Activated T-cell treated with anti-CD3 and anti-CD28 coated beads, Interleukin-2, amount 50 U/mL, for 24 hours (primary cell): Measurements from ENCODE around the gene PITPNM3.

Experiments used
- DNase-seq: peaks from one replicate; pipeline ENCODE4 v3.0.0-alpha.2; 2020
- H3K27ac Mint-ChIP-seq: 2 replicates; pipeline ENCODE4 v1.8.0; 2020; ENCODE audit warnings: mild to moderate bottlenecking, mixed read lengths
- H3K27me3 Mint-ChIP-seq: 2 replicates; pipeline ENCODE4 v1.8.0; 2020; ENCODE audit warnings: mixed read lengths
- H3K36me3 Mint-ChIP-seq: 2 replicates; pipeline ENCODE4 v1.8.0; 2020; ENCODE audit warnings: low read depth, mixed read lengths
- H3K4me1 Mint-ChIP-seq: 2 replicates; pipeline ENCODE4 v1.8.0; 2020; ENCODE audit warnings: low read depth, mixed read lengths
- H3K4me3 Mint-ChIP-seq: 2 replicates; pipeline ENCODE4 v1.8.0; 2020; ENCODE audit warnings: mild to moderate bottlenecking, moderate library complexity, mixed read lengths
- H3K9me3 Mint-ChIP-seq: 2 replicates; pipeline ENCODE4 v1.8.0; 2020; ENCODE audit warnings: mixed read lengths

Gene PITPNM3

DNA sequence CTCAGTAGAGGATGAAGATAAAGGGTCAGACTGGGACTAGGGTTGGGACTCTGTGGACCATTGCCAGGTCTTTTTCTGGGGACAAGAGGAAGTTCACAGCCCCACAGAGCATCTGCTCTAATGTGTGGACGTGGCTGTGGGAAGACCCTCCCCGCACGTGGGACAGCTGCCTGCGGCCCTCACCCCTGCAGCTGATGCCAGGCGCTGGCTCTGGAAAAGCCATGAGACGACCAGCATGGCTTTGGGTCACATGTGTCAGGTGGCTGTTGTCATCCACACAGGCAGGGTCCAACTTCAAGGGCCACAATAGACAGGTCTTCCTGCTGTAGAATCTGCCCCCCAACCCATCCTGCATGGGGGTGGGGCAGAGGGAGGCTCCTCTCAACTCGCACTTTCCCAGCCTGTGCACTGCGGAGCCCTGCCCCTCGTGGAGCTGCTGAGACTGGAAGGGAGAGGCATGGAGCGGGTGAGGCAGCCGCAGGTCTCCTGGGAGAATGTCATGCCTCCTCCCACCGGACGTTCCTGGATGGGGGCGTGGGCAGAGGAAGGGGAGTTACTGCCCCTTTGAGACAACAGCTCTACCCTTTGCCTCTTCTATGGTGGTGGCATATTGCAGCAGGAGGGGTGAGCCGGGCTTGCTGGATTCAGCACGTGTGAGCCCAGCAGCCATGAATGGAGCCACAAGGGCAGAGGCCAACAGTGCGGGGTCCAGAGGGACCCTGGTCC is 58.7 kb downstream of the PITPNM3 start:
- Mint-ChIP-seq H3K27ac (no peak overlapping the region), H3K9me3 (no peaks in the 10 kb centered on the region), H3K27me3 (peaks cover 4% of the 10 kb centered on the region), H3K36me3 (no peaks in the 10 kb centered on the region), H3K4me3 (no peak overlapping the region), H3K4me1 (peaks cover 16% of the 10 kb centered on the region)
- DNase-seq, result peak; percentile 19

DNA sequence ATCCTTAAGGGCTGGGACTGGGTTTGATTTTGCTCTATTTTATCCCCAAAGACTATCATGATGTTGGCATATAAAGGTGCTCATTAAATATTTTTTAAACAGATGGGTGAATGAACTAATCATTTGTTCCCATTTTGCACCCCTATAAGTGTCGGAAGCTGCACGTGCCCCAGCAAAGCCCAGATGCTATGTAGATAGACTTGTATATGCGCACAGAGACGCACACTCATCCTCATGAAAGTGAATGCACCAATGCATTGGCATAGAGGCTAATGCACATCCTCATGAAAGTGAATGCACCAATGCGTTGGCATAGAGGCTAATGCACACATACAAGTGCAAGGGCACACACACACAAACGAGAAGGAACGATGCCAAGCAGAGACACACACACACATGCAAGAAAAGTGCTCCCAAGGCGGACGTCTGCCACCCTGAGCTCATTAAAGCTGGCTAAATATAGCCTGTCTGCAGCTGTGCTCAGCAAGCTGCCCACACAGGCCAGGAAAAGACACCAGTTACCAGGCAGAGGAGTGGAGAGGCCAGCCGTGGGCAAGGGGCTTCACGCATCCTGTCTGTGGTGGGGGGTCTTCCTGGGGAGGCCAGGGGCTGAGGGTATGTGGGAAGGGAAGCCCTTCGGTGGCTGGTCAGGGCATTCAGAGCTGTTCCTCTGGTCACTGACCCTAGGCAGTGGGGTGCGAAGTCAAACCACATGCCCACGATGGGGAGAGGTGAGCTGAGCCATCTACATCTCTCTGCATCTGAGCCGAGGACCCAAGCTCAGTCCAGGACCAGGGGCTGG is 59.5 kb downstream of the PITPNM3 start:
- Mint-ChIP-seq H3K4me3 (no peak overlapping the region), H3K27me3 (peaks cover 4% of the 10 kb centered on the region), H3K27ac (no peak overlapping the region), H3K4me1 (peaks cover 16% of the 10 kb centered on the region), H3K9me3 (no peaks in the 10 kb centered on the region), H3K36me3 (no peaks in the 10 kb centered on the region)
- DNase-seq, result peak; percentile 27

DNA sequence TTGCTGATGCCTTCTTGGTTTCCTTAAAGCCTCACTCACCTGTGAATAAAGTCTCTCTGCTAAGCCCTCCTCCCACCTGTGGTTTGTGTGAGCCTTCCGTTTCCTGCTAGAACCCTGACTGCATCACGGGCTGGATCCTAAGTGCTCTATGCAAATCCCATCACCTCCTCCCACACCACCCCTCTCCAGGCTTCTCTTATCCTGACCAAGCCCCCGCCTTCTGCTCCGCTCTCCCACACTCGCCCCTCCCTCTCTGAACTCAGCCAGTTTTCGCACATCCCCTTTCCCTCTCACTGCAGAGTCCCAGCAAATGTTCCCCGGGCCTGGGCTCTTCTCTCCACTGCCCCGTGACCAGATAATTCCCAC is 60.3 kb downstream of the PITPNM3 start:
- peaks cover 4% of the 10 kb centered on the region for H3K27me3 Mint-ChIP-seq
- H3K4me3 Mint-ChIP-seq, result no peak overlapping the region
- peaks cover 16% of the 10 kb centered on the region for H3K4me1 Mint-ChIP-seq
- H3K9me3 Mint-ChIP-seq, result no peaks in the 10 kb centered on the region
- no peaks in the 10 kb centered on the region for H3K36me3 Mint-ChIP-seq
- H3K27ac Mint-ChIP-seq, result no peak overlapping the region
- DNase-seq, result no peak

DNA sequence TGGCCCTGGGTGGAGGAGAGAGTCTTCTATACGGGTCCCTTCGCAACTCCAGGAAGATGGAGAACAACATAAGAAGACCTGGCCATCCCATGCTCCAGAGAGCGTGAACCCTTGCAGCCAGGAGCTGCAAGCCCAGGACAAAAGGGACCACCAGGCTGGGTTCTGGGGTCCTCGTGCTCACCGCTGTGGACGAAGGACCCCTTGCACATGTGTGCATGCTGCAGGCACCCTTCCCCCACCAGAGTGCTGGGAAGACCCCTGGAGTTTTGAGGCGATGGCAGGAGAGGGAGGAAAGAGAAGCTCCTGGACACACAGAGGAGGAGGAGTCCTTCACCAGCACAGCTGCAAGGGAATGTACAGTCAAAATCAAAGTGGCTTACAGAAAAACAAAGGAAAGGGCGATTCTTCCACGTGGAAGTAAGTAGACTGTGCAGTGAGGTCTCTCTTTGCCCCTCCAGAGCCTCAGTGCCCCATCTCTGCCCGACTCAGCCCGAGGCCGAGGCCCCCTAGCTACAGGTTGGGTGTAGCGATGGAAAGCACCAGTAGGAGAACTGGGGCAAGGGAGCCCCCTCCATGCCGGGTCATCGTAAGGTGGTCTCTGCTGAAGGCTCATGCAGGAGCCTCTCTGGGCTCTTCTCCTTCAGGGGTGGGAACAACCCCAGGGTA is 60.8 kb downstream of the PITPNM3 start:
- no peak overlapping the region for H3K4me3 Mint-ChIP-seq
- no peaks in the 10 kb centered on the region for H3K9me3 Mint-ChIP-seq
- H3K4me1 Mint-ChIP-seq, result peaks cover 16% of the 10 kb centered on the region
- DNase-seq, result peak; percentile 35
- H3K27me3 Mint-ChIP-seq, result peaks cover 4% of the 10 kb centered on the region
- H3K36me3 Mint-ChIP-seq, result no peaks in the 10 kb centered on the region
- H3K27ac Mint-ChIP-seq, result no peak overlapping the region

DNA sequence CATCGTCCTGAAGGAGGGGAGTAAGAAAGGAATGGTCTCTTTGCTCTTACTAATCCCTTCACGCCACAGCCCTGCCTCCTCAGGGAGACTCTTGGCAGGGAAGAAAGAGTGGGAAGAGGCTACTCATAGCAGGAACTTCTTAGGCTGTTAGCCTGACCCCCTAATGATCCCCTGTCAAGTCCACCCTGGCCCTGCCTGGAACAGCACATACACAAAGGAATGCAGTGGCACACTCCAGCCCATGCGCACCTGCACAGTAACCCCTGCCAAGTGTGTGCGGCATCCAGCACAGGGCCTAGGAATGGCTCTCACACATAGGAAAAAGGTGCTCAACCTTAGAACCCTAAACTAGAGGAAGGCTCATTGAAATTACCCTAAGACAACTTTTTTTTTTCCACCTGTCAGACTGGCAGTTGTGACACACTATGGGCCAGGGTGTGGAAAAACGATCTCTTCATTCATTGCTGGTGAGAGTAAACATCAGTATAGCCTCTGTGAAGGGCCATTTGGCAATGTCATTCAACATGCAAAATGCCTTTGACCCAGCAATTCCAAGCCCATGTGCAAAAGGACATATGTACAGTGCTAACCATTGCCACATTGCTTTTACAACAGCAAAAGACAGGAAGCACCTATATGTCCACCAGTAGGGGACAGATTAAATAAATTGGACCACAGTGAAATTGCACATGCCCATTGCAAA is 62.0 kb downstream of the PITPNM3 start:
- DNase-seq, result no peak
- no peaks in the 10 kb centered on the region for H3K36me3 Mint-ChIP-seq
- H3K9me3 Mint-ChIP-seq, result no peaks in the 10 kb centered on the region
- no peak overlapping the region for H3K4me3 Mint-ChIP-seq
- H3K27me3 Mint-ChIP-seq, result peaks cover 7% of the 10 kb centered on the region
- H3K27ac Mint-ChIP-seq, result no peak overlapping the region
- H3K4me1 Mint-ChIP-seq, result peaks cover 16% of the 10 kb centered on the region

DNA sequence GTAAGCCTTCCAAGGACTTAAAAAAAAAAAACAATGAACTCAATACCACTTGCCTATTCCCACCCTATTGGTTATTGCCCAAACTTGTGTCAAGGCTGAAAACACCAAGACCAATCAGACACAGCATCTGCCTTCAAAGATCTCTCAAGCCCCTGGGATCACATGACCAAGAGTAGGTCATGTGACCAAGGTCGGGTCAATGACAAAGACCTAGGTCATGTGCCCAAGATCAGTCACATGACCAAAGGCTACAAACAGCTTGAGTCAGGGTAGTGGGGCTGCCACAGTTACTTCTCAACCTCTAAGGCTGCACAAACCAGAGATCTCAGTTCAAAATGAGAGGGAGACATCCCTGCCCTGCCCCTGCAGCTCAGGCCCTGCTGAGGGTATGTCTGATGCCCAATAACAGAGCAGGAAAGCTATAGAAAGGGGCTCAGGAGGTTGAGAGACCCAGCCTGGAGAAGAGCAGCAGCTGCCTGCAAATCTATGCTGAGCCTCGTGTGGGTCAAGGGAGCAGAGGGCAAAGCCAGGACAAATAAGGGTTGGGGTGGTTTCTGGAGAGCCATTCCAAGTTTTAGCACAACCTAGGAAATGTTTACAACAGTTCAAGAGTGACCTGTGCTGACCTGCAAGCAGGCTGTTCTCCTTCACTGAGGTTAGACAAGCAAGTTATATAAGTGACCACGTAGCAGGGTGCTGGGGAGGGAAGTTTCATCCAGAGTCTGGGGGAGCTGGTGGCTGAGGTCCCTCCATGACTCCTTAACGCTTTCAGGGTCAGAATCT is 63.3 kb downstream of the PITPNM3 start:
- no peak for DNase-seq
- Mint-ChIP-seq H3K27me3 (peaks cover 7% of the 10 kb centered on the region), H3K36me3 (no peaks in the 10 kb centered on the region)

DNA sequence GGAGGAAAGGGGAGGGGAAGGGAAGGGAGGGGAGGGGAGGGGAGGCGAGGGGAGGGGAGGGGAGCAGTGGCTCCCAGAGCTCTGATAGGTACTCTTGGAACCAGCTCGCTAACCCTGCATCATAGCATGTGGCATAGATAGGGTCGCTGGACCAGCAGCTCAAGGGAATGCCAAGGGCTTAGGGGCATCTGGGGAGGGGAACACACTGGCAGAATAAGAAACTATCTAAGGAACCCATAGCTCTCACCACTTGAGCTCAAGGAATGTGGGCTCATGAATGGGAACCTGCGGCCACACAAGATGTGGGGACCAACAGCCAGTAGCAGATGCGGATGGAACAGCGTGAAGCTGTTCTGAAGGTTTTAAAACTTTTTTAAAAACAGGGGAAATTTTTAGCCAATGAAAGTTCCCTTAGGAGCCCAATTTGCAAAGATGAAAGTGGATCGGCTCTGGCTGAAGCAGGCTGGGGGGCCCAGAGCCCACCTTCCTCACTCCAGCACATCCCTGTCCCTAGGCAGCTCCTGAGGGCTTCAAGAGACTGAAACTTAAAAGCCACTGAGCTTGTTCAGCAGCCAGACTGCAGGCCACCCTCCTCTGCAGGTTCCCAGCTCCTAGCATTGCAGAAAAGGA is 65.2 kb downstream of the PITPNM3 start:
- no peak for DNase-seq
- Mint-ChIP-seq H3K36me3 (no peaks in the 10 kb centered on the region), H3K9me3 (no peaks in the 10 kb centered on the region), H3K27me3 (peaks cover 8% of the 10 kb centered on the region), H3K4me3 (no peak overlapping the region), H3K27ac (no peak overlapping the region), H3K4me1 (peaks cover 10% of the 10 kb centered on the region)

More for the DNA sequence above, 63.3 kb downstream of the PITPNM3 start:
- no peak overlapping the region for H3K27ac Mint-ChIP-seq
- no peaks in the 10 kb centered on the region for H3K9me3 Mint-ChIP-seq
- peaks cover 16% of the 10 kb centered on the region for H3K4me1 Mint-ChIP-seq
- H3K4me3 Mint-ChIP-seq, result no peak overlapping the region

DNA sequence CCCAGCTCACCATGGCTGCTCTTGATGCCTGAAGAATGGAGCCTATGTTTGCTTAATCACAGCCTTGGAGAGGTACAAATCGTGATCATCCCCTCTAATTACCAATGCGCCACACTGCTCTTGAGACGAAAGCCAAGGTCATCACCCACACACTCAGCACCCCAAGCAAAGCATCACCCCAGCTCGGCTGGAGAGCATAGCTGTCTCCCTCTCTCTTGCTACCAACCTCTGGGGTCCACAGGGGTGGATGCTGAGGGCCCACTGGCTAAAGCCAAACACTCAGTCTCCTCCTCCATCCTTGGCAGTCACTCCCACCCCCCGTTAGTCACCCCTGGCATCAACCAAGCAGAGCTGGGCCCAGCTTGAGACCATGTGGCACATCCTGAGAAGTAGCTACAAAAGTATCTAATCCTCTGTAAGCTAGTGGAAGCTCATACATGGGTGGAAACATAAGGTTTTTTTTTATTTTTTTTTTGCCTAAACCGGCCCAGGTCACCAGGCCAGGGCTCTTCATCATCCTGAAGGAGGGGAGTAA is 67.3 kb downstream of the PITPNM3 start:
- Mint-ChIP-seq H3K9me3 (no peaks in the 10 kb centered on the region), H3K36me3 (no peaks in the 10 kb centered on the region), H3K4me3 (no peak overlapping the region), H3K27ac (no peak overlapping the region), H3K4me1 (no peaks in the 10 kb centered on the region), H3K27me3 (peaks cover 13% of the 10 kb centered on the region)
- no peak for DNase-seq

DNA sequence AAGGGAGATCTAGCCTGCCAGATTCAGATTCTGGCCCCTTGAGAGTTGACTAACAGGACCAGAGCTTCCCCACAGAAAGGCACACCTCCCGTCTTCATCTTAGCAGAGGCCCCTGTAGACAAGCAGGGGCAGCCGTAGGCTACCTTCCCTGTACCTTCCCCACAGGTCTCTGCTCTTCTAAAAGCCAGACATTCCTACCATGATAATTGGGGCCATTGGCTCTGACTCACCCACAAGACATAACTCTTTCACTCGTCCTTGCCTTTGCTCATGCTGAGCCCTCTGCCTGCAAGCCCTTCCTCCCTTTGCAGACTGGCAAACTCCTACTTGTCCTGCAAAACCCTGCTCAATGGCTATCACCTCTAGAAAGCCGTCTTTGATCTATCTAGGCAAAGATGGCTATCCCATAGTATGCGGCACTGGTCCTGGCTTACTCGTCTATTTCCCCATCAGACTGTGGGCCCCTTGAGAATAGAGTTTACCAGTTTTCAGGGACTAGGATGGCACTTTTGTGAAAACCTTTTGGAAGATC is 68.3 kb downstream of the PITPNM3 start:
- Mint-ChIP-seq H3K9me3 (no peaks in the 10 kb centered on the region), H3K4me3 (no peak overlapping the region), H3K27me3 (peaks cover 13% of the 10 kb centered on the region), H3K4me1 (no peaks in the 10 kb centered on the region), H3K27ac (no peak overlapping the region), H3K36me3 (no peaks in the 10 kb centered on the region)
- DNase-seq, result no peak

DNA sequence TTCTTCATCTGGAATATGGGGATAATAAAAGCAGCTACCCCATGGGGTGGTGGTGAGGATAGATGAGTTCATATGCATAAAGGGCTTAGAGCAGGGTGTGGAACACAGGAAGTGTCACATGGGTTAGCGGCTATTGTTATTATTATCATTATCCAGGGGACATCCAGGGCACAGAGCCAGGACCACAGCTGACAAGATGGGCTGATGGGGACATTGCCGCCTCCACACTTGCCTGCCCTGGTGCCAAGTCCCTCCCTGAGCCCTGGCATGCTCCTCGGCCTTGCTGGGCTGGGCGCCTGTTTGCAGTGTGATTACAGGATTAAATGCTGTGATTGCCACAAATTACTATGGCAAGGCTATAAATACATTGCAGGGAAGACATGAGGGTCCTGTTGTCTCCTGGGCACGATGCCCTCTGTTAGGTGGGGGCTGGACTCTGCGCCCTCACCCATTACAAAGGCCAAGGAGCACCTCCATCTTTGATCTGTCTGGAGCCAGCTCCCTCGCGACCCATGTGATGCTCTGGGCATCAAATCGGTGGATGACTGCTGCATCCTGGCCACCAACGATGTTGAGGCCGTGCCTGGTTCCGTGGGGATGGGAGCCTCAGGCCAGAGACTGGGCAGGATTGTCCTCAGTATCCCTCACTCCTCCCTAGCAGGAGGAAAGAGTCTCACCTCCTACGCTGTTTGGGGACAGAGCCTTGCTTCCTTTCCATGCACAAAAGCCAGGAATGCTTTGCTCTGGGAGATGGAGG is 68.9 kb downstream of the PITPNM3 start:
- DNase-seq, result no peak
- H3K4me1 Mint-ChIP-seq, result no peaks in the 10 kb centered on the region
- no peaks in the 10 kb centered on the region for H3K36me3 Mint-ChIP-seq
- H3K9me3 Mint-ChIP-seq, result no peaks in the 10 kb centered on the region
- H3K4me3 Mint-ChIP-seq, result no peak overlapping the region
- H3K27ac Mint-ChIP-seq, result no peak overlapping the region
- peaks cover 14% of the 10 kb centered on the region for H3K27me3 Mint-ChIP-seq

DNA sequence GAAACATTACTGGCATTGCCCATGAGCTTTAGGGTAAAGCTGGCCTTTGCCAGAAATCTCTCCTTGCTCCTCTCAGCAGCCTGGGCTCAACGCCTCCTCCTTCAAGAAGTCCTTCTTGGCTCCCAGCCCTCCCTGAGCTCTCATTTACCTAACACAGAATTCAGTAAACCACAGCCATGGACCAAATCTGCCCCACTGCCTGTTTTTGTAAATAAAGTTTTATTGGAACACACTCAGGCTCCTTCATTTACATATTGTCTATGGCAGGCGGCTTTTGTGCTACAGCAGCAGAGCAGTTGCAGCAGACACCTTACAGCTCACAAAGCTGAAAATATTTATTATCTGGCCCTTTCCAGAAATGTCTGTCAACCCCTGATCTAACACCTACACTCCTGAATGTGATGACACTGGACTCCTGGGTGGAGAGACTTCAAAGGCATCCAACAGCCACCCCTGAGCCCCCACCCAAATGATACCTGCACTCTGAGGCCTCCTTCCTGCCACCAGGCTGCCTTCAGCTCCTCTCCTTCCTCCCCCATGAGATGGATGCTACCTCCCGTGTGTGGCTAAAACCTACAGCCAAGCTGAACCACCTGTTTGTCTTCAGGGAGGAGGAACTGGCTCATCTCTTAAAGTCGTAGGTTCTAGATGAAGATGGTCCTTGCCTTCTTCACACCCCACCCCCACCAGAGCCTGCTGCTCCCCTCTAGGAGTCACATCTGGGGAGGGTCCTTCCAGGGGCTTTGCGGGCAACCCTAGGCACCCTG is 70.5 kb downstream of the PITPNM3 start:
- H3K36me3 Mint-ChIP-seq, result no peaks in the 10 kb centered on the region
- no peaks in the 10 kb centered on the region for H3K4me1 Mint-ChIP-seq
- H3K9me3 Mint-ChIP-seq, result no peaks in the 10 kb centered on the region
- no peak for DNase-seq
- peaks cover 16% of the 10 kb centered on the region for H3K27me3 Mint-ChIP-seq
- no peak overlapping the region for H3K4me3 Mint-ChIP-seq
- no peak overlapping the region for H3K27ac Mint-ChIP-seq

DNA sequence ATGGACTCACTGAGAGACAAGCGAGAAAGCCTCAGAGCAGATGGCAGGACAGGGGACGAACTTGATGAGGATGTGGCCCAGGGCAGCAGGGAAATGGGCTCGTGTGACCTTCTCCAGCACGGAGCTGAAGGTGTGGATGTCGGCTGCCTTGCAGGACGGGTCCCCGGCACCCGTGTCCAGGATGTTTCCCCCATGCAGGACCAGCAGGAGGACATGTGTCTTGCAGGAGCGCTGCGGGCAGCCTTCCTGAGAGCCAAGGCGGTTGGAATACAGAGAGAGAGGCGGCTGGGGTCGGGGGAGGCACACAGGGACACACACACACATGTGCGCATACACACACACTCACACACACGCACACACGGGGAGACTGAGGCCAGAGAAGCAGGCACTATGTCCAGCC is 72.8 kb downstream of the PITPNM3 start:
- no peaks in the 10 kb centered on the region for H3K4me1 Mint-ChIP-seq
- H3K36me3 Mint-ChIP-seq, result no peaks in the 10 kb centered on the region
- DNase-seq, result no peak
- no peak overlapping the region for H3K4me3 Mint-ChIP-seq
- peaks cover 13% of the 10 kb centered on the region for H3K27me3 Mint-ChIP-seq
- no peak overlapping the region for H3K27ac Mint-ChIP-seq
- H3K9me3 Mint-ChIP-seq, result no peaks in the 10 kb centered on the region
